A549 (cell line): ENCODE data around the gene ITM2C. TPM values are rescaled to one million over a fixed set of nuclear protein-coding genes. Genes with fewer than 3 reads are reported as not detected.

Source experiments
- ATAC-seq, 2 experiments: fragments of 200-7000 bp in 1 of 2; fragments of >200 bp in 1 of 2; cut with Nextera tagmentation in 1 of 2; cut with Tn5 transposase in 1 of 2; 3 replicates each; pipeline versions ENCODE4 v1.8.0 to v1.9.1; 2018 to 2020; ENCODE audit warnings: mild to moderate bottlenecking in 1 of 2, moderate library complexity in 1 of 2
- CTCF ChIA-PET: fragments of 300-600 bp; sonication (Branson Sonifier 250); formaldehyde crosslinking; extraction: SDS; loops from one replicate; lab custom pipeline; 2021; ENCODE audit warnings: antibody characterized with exemption, inconsistent platforms; lab: Yijun Ruan, JAX
- POLR2A ChIA-PET: fragments of 350-600 bp; formaldehyde crosslinking; extraction: SDS; loops from one replicate; lab custom pipeline; 2021; ENCODE audit warnings: antibody characterized with exemption, inconsistent platforms; lab: Yijun Ruan, JAX
- DNase-seq, 2 experiments: peaks; one replicate each; pipeline versions ENCODE4 v3.0.0 to v3.0.0-alpha.2; 2011 to 2016; ENCODE audit warnings: low read depth in 1 of 2, low spot score in 1 of 2
- FAIRE-seq: peaks from 2 replicates; lab custom pipeline; 2011; peaks lifted over from hg19 to GRCh38; lab: Jason Lieb, UNC
- H3K27ac ChIP-seq, 2 experiments: fragments of >200 bp; sonication (Bioruptor Twin); formaldehyde crosslinking; 3 replicates each; pipeline ENCODE4 v1.5.1; 2016 to 2017
- H3K4me1 ChIP-seq: fragments of >200 bp; sonication (Bioruptor Twin); formaldehyde crosslinking; 3 replicates; pipeline ENCODE4 v1.6.1; 2016
- H3K4me2 ChIP-seq: fragments of >200 bp; sonication (Bioruptor Twin); formaldehyde crosslinking; 3 replicates; pipeline ENCODE4 v1.6.1; 2016
- H3K4me3 ChIP-seq: fragments of >200 bp; sonication (Bioruptor Twin); formaldehyde crosslinking; 3 replicates; pipeline ENCODE4 v1.5.1; 2016
- H3K9me3 ChIP-seq: fragments of >200 bp; sonication (Bioruptor Twin); formaldehyde crosslinking; 3 replicates; pipeline ENCODE4 v1.6.1; 2016
- BCL3 ChIP-seq: fragments of >200 bp; sonication (Bioruptor Twin); formaldehyde crosslinking; IDR thresholded peaks from 3 replicates; pipeline ENCODE4 v1.6.1; 2016
- BHLHE40 ChIP-seq: IDR thresholded peaks from 2 replicates; pipeline ENCODE4 v1.6.1; 2012; ENCODE audit warnings: low read depth, low read length, inconsistent platforms
- CBX2 ChIP-seq: fragments of 200-600 bp; sonication (generic); IDR thresholded peaks from 2 replicates; pipeline ENCODE4 v1.6.1; 2016; ENCODE audit warnings: low read depth, mild to moderate bottlenecking, borderline replicate concordance
- CEBPB ChIP-seq, 2 experiments: fragments of >200 bp in 1 of 2; sonication (Bioruptor Twin) in 1 of 2; formaldehyde crosslinking in 1 of 2; IDR thresholded peaks; 2 replicates each; pipeline ENCODE4 v1.6.1; 2012 to 2016
- CTCF ChIP-seq: fragments of >200 bp; sonication (Bioruptor Twin); formaldehyde crosslinking; IDR thresholded peaks from 3 replicates; pipeline ENCODE4 v1.5.1; 2016
- E2F6 ChIP-seq: IDR thresholded peaks from 2 replicates; pipeline ENCODE4 v1.6.1; 2012; ENCODE audit warnings: low read depth, borderline replicate concordance
- EHMT2 ChIP-seq: fragments of 200-600 bp; sonication (generic); IDR thresholded peaks from 2 replicates; pipeline ENCODE4 v1.6.1; 2016; ENCODE audit warnings: antibody characterized with exemption, low read depth, mild to moderate bottlenecking, moderate library complexity
- ESRRA ChIP-seq: fragments of 150-350 bp; IDR thresholded peaks from 2 replicates; pipeline ENCODE4 v1.6.1; 2014; ENCODE audit warnings: mild to moderate bottlenecking, low read length, borderline replicate concordance
- FOSL2 ChIP-seq, 2 experiments: fragments of 450-650 bp in 1 of 2; fragments of >200 bp in 1 of 2; sonication (Bioruptor Twin) in 1 of 2; formaldehyde crosslinking; IDR thresholded peaks; 2 replicates each; pipeline versions ENCODE4 v1.5.0 to v1.6.1; 2016 to 2020; ENCODE audit warnings: mild to moderate bottlenecking in 1 of 2, moderate library complexity in 1 of 2
- FOXS1 ChIP-seq: fragments of 250-450 bp; sonication (Bioruptor Pico); IDR thresholded peaks from 2 replicates; pipeline ENCODE4 v1.5.0; 2020; ENCODE audit warnings: mild to moderate bottlenecking, moderate library complexity
- GATA3 ChIP-seq: IDR thresholded peaks from 2 replicates; pipeline ENCODE4 v1.6.1; 2012; ENCODE audit warnings: borderline replicate concordance
- HEYL ChIP-seq: fragments of 250-450 bp; sonication (Bioruptor Pico); IDR thresholded peaks from 2 replicates; pipeline ENCODE4 v1.8.0; 2021; ENCODE audit warnings: mild to moderate bottlenecking, moderate library complexity
- HOXB13 ChIP-seq: fragments of 250-450 bp; sonication (Bioruptor Pico); IDR thresholded peaks from 2 replicates; pipeline ENCODE4 v1.5.0; 2020; ENCODE audit warnings: low read depth, mild to moderate bottlenecking, moderate library complexity
- HOXB5 ChIP-seq: fragments of 250-450 bp; sonication (Bioruptor Pico); IDR thresholded peaks from 2 replicates; pipeline ENCODE4 v1.5.0; 2020; ENCODE audit warnings: mild to moderate bottlenecking, moderate library complexity
- KDM5A ChIP-seq: fragments of 200-600 bp; sonication (generic); IDR thresholded peaks from 2 replicates; pipeline ENCODE4 v1.6.1; 2016; ENCODE audit warnings: antibody characterized with exemption, mild to moderate bottlenecking
- MAZ ChIP-seq: fragments of 150-350 bp; IDR thresholded peaks from 2 replicates; pipeline ENCODE4 v1.6.1; 2014; ENCODE audit warnings: antibody characterized with exemption, low read depth, low read length, borderline replicate concordance
- MYC ChIP-seq: IDR thresholded peaks from 2 replicates; pipeline ENCODE4 v1.6.1; 2012; ENCODE audit warnings: mild to moderate bottlenecking, inconsistent platforms, low read length, improper control_type of control experiment, borderline replicate concordance
- NPAS2 ChIP-seq: fragments of 250-450 bp; sonication (Bioruptor Pico); IDR thresholded peaks from 2 replicates; pipeline ENCODE4 v1.8.0; 2022; ENCODE audit warnings: mild to moderate bottlenecking, moderate library complexity, borderline replicate concordance
- NR3C1 ChIP-seq: fragments of >200 bp; sonication (Bioruptor Twin); formaldehyde crosslinking; IDR thresholded peaks from 3 replicates; pipeline ENCODE4 v1.6.1; 2017
- PBX3 ChIP-seq: IDR thresholded peaks from 2 replicates; pipeline ENCODE4 v1.6.1; 2012
- RAD21 ChIP-seq, 2 experiments: fragments of >200 bp in 1 of 2; sonication (Bioruptor Twin) in 1 of 2; formaldehyde crosslinking in 1 of 2; IDR thresholded peaks in 1 of 2; conservative IDR thresholded peaks in 1 of 2; 2 replicates in 1 of 2; 3 replicates in 1 of 2; pipeline ENCODE4 v1.6.1; 2012 to 2018; ENCODE audit warnings: inconsistent platforms in 1 of 2
- RARB ChIP-seq: fragments of 250-450 bp; sonication (Bioruptor Pico); IDR thresholded peaks from 2 replicates; pipeline ENCODE4 v1.8.0; 2021; ENCODE audit warnings: mild to moderate bottlenecking, moderate library complexity
- RCOR1 ChIP-seq: fragments of 150-350 bp; IDR thresholded peaks from 2 replicates; pipeline ENCODE4 v1.6.1; 2014; ENCODE audit warnings: antibody characterized with exemption, low read length, low read depth
- REST ChIP-seq: fragments of 200-600 bp; sonication (generic); IDR thresholded peaks from 2 replicates; pipeline ENCODE4 v1.6.1; 2016; ENCODE audit warnings: antibody characterized with exemption, mild to moderate bottlenecking, moderate library complexity
- SMC3 ChIP-seq: fragments of >200 bp; sonication (Bioruptor Twin); formaldehyde crosslinking; IDR thresholded peaks from 3 replicates; pipeline ENCODE4 v1.6.1; 2018; ENCODE audit warnings: inconsistent platforms
- SREBF2 ChIP-seq: fragments of 450-650 bp; IDR thresholded peaks from 2 replicates; pipeline ENCODE4 v1.6.1; 2014; ENCODE audit warnings: mild to moderate bottlenecking, moderate library complexity
- USF2 ChIP-seq: fragments of 450-650 bp; IDR thresholded peaks from 2 replicates; pipeline ENCODE4 v1.6.1; 2014; ENCODE audit warnings: antibody characterized with exemption
- ZFP36 ChIP-seq: fragments of 450-650 bp; IDR thresholded peaks from 2 replicates; pipeline ENCODE4 v1.6.1; 2014; ENCODE audit warnings: borderline replicate concordance; ENCODE audit not compliant: partially characterized antibody
- ZSCAN20 ChIP-seq: fragments of 250-450 bp; sonication (Bioruptor Pico); IDR thresholded peaks from 2 replicates; pipeline ENCODE4 v1.8.0; 2022; ENCODE audit warnings: mild to moderate bottlenecking, moderate library complexity
- WGBS: methylation state at CpG from one replicate; pipeline ENCODE4 v1.1.6; 2017; ENCODE audit errors: missing lambda C conversion rate; 5-methylcytosine and 5-hydroxymethylcytosine counted together
- polyA plus RNA-seq, 4 experiments: library from polyadenylated mRNA; depleted of rRNA in 3 of 4; stranded (reverse); fragments of >200 nt; fragmentation: RNase III in 1 of 4; extraction: RNeasy Plus Mini Kit Qiagen cat#74134 plus additional on column Dnase treatment in 1 of 4; gene quantifications; 2 replicates in 3 of 4; 3 replicates in 1 of 4; pipeline ENCODE4 v1.2.3, GENCODE V29; 2011 to 2017

ITM2C gene
- polyA plus RNA-seq, 2 of the 4 experiments (the other 2 are of a cell fraction): 84.0 to 88.1 TPM

GRCh38 chr2:230914886-230915285, 50.1 kb downstream of the ITM2C start (continued):
- no peak for TF ChIP-seq KDM5A
- TF ChIP-seq FOXS1 (CRISPR knock-in tag): no peak

GRCh38 chr2:230915319-230915718, 50.6 kb downstream of the ITM2C start:
- no peak for FAIRE-seq
- Histone ChIP-seq H3K4me3 (no peak overlapping the region), H3K4me1 (no peaks in the 10 kb centered on the region), H3K4me2 (no peak overlapping the region), H3K27ac (no peak overlapping the region), H3K9me3 (no peaks in the 10 kb centered on the region)
- ATAC-seq: no peak
- 54% methylated on average over 6 of the region's 6 CpGs for WGBS
- CTCF ChIA-PET: interaction anchor here (0.5 to 5.2 kb wide), 2 partner anchors 33 to 72 kb away, joined by 3 to 20 read pairs; no protein-coding TSS in a partner anchor
- TF ChIP-seq FOSL2 (IDR thresholded peaks at IDR 0.05) (no peak), FOSL2 (CRISPR knock-in tag; IDR thresholded peaks at IDR 0.05) (no peak), E2F6 (no peak), REST (no peak), HEYL (CRISPR knock-in tag) (no peak), ZFP36 (no peak), RARB (CRISPR knock-in tag) (no peak), SMC3 (no peak), MAZ (no peak), GATA3 (no peak), CBX2 (no peak), HOXB5 (CRISPR knock-in tag) (no peak), BHLHE40 (no peak), RCOR1 (no peak), EHMT2 (no peak), ESRRA (no peak), RAD21 (conservative IDR thresholded peaks at IDR 0.05 in 1 of 2, IDR thresholded peaks at IDR 0.05 in 1 of 2) (no peak), SREBF2 (no peak), NPAS2 (CRISPR knock-in tag) (no peak), ZSCAN20 (no peak), HOXB13 (no peak)
- no peak for DNase-seq
- POLR2A ChIA-PET: no interaction called here

- Histone ChIP-seq H3K4me3 (no peak overlapping the region), H3K27ac (no peak overlapping the region), H3K9me3 (no peaks in the 10 kb centered on the region), H3K4me2 (no peak overlapping the region), H3K4me1 (no peaks in the 10 kb centered on the region)
- FAIRE-seq (no peak), ATAC-seq (no peak), DNase-seq (no peak)
- ChIA-PET CTCF (no interaction called here), POLR2A (no interaction called here)
- 61% methylated on average over 7 of the region's 7 CpGs for WGBS
- TF ChIP-seq RARB (CRISPR knock-in tag): no peak
- TF ChIP-seq BCL3: no peak
- no peak for TF ChIP-seq MYC
- TF ChIP-seq CEBPB (IDR thresholded peaks at IDR 0.05): no peak
- TF ChIP-seq USF2: no peak
- no peak for TF ChIP-seq CTCF
- no peak for TF ChIP-seq NR3C1
- no peak for TF ChIP-seq SMC3
- no peak for TF ChIP-seq PBX3
Observed at GRCh38 chr2:230916218-230916617, 51.5 kb downstream of the ITM2C start.
